Activated naive CD4-positive, alpha-beta T cell treated with Interleukin-2 at 50 U/mL for 16 hours (primary cell): ENCODE data around the gene STN1.

Experiments used
- DNase-seq: peaks from one replicate; pipeline ENCODE4 v3.0.0-alpha.2; 2020

The STN1 gene

GRCh38 chr10:103928784-103929183, 10.8 kb upstream of the STN1 start:
- DNase-seq: no peak

DNA sequence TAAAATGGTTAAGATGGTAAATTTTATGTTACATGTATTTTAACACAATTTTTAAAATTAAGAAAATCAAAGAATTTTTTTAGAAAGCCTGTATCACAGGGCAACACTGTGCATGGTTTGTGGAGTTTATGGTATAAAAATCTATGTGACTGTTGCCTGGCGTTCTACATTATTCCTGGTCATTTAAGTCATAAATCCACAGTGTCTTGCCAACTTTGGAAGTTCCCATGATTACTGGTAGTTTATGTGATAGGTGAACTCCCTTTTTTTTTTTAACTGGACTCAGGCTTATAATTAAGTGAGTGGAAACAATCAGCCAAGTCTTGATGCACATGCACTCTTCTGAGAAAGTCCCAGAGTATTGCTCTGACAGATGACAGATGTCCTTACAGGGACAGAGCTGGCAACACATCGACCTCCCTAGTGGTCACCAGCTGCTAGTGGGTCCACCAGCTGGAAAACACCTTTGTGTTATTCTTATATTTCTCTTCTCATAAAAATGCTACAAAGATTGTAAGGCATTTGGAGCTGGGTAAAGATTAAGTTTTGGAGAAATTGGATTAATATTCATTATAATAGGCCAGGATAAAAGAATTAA, 8.8 kb upstream of the STN1 start:
- no peak for DNase-seq

DNA sequence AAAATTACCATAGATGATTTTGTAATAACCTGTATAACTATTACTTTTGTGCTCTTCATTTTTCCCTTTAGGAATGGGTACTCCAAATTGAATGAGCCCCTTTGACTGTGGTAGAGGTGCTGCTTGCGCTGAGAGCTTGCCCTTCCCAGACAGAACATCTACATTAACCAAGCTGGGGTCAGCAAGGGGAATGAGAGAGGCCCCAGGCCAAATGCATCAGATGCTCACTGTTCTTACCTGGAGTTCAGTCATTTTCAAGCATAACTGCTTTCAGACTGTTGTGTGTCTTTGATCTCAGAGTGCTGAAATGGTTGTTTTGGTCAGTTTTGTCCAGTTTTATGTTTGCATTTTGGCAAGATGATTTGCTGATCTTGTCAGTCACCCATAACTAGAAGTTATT, 7.6 kb upstream of the STN1 start:
- no peak for DNase-seq

GRCh38 chr10:103923502-103923901, 5.5 kb upstream of the STN1 start:
- no peak for DNase-seq

DNA sequence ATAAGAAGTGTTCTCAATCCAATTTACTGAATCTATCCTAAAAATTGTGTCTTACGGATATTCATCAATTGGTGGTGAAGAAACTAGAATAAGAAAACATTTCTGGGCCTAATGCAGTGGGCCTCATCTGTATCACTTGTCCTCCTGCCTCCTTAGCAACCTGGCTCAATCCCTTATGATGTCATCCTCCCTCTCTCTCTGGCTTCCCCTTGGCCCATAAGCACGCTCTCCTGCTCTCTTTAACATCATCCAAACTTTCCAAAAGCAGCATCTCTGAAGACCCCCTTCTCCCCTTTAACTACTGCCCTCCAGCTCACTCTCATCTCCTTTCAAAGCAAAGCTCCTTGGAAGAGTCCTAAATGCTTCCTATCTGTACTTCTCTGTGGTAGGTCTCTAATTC, 4.7 kb upstream of the STN1 start:
- DNase-seq: no peak

- peak; percentile 8 for DNase-seq
Observed at GRCh38 chr10:103921750-103922195, 3.8 kb upstream of the STN1 start.

- no peak for DNase-seq
Observed at GRCh38 chr10:103921248-103921647, 3.3 kb upstream of the STN1 start.

DNA sequence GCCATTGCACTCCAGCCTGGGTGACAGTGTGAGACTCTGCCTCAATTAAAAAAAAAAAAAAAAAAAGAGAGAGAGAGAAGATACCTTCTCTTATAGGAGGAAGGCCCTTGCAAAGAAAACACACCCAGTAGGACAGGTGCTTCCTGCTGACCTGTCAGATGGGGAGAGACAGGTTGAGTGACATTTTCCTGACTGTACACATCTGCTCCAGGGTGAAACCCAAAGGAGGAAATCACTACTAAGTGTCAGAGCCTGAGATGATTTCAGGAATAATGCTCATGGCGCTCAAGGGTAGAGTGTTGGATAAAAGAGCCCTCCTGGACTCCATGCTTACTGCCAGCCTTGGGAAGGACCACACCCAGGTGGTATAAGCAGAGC, 1.7 kb upstream of the STN1 start:
- no peak for DNase-seq

GRCh38 chr10:103917302-103918052, 507 bp downstream of the STN1 start:
- DNase-seq: peak; percentile 39

DNA sequence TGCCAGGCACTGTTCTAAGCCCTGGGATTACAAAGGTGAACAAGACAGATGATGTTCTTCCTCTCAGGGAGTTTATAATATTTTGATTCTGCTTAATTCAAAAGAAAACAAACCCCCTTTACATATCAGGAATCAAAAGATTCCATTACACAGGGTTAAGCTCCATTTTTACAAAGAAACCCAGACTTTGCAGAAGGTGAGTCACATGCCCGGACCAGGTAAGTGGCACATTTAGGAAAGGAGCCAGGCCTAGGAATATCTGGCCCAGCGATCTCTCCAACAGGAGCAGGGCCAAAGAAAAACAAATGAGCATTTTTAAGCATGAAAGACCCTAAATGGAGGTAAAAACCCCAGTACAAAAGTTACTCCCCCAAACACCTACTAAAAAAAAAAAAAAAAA, 1.1 kb downstream of the STN1 start:
- no peak for DNase-seq

GRCh38 chr10:103916254-103916653, 1.7 kb downstream of the STN1 start:
- DNase-seq: no peak

DNA sequence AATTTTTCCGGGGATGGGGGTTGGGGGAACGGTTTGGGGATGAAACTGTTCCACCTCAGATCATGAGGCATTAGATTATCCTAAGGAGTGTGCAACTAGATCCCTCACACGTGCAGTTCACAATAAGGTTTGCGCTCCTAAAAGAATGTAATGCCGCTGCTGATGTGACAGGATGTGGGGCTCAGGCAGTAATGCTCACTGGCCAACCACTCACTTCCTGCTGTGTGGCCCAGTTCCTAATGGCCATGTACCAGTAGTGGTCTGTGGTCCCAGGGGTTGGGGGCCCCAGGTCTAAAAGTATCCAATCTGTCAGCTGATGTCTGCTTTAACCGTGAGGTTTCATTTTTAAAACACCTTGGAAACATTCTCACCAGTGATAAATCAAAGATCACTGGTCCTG, 2.2 kb downstream of the STN1 start:
- peak; percentile 27 for DNase-seq

DNA sequence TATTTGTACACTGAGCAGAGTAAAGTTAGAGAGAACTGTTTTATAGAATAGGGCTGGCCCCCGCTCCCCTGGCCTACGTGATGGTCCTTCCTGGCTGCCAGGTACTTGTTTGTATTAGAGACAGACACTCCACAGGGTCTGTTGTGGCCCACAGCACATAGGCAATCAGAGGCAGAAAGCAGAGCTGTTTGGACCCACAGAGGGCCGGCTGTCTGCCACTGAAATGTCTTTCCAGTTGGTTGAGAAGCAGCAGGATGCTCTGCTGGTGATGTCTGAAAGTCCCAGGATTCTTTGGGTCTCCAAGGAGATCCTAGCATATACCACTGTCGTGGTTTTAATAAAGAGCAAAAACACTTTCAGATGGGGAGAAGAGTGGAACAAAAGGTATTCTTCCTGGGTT, 5.2 kb downstream of the STN1 start:
- DNase-seq: no peak

GRCh38 chr10:103911021-103911459, 6.9 kb downstream of the STN1 start:
- peak; percentile 41 for DNase-seq

- DNase-seq: no peak
Observed at GRCh38 chr10:103910442-103911012, 7.5 kb downstream of the STN1 start.

DNA sequence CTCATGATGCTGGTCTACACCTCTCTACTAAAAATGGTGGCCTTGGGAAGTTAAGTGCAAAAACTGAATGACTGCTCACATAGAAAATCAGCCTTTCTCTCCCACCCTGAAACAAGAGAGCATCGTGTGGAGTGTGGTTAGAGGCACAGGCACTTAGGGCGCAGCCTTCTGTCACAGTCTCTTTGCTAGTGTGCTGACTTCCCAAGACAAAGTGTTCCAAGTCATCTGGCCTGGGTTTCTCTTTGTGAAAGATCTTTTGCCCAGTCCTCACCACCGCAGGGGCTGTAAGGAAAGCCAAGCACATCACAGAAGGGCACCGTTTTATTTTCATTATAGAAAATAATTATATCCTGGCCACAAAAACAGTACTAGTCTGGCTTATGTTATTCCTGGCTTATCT, 12.5 kb downstream of the STN1 start:
- DNase-seq: no peak

DNA sequence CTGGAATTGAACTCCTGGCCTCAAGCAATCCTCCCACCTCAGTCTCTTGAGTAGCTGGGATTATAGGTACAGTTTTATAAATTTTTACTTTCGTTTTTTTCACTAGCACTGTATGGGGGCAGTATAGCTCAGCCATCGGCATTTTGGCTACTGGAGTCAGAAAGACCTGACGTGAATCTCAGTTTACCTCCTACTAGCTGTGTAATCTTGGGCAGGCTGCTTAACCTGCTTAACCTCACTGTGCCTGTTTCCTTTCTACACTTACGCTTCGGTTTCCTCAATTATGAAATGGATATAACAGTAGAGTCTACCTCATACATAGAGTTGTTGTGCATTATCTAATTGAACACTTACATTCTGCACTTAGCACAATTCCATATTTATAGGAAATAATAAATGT, 16.7 kb downstream of the STN1 start:
- DNase-seq: no peak

GRCh38 chr10:103899312-103899711, 18.7 kb downstream of the STN1 start:
- no peak for DNase-seq

DNA sequence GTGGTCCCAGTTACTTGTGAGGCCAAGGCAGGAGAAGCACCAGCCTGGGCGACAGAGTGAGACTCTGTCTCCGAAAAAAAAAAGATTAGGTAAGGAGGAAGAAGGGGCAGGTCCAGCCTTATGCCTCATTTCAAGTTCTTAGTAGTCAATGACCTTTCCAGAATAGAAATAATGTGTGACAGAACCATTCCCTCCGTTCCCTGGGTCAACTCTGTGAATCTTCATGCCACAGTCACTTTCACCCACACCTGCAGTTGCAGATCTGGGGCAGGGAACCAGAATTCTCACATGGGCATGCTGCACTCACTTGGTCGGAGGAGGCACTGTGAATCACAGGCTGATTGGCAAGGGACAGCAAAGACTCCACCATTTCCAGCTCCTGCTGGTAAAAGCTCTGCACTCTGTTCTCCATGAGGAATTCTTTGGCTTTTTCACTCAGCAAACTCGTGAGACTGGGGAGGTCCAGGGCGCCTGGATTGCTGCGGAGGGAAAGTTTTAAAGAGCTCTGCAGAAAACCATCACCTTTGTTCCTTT, 20.7 kb downstream of the STN1 start:
- no peak for DNase-seq

GRCh38 chr10:103896225-103896624, 21.8 kb downstream of the STN1 start:
- DNase-seq: no peak

GRCh38 chr10:103895411-103896186, 22.4 kb downstream of the STN1 start:
- no peak for DNase-seq

DNA sequence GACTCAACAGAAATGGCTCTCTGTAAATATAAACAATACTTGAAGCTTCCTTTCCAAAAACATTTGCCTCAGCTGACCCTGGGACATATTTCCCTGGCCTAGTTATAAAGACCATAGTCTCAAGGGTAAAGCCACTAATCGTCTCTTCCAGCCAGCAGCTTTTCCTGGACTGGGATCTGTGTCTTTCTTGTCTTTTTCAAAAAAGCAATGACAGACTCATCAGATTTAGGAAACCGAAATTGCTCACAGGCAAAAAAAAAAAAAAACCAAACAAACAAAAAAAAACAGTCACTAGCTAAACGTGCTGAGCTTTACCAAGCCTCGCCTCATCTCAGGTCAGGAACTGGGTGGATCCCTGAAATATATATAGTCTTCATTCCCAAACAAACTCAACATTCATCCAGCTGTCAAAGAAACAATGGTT, 23.5 kb downstream of the STN1 start:
- no peak for DNase-seq

GRCh38 chr10:103893817-103894216, 24.2 kb downstream of the STN1 start:
- DNase-seq: no peak
